ENCODE results near the gene COMMD8.

The COMMD8 gene

DNA sequence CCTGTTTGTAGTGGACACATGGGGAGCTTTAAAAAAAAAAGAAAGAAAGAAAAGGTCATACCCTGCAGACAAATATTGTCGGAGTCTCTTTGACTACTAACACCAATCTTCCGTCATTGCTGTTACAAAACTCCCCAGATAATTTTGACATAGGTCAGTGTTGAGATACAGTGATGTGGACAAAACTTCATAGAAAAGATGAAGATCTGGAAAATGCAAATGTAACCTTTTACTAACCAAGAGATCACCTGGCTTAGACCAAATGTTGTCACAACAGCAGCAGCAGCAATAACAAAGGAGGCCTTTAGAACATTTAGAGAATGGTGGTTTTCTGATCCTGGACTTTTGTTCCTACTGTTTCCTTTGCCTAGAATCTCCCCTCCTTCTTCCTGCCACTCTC is 8.1 kb upstream of the COMMD8 start:
- no peak for DNase-seq (ENCODE audit: low spot score)

DNA sequence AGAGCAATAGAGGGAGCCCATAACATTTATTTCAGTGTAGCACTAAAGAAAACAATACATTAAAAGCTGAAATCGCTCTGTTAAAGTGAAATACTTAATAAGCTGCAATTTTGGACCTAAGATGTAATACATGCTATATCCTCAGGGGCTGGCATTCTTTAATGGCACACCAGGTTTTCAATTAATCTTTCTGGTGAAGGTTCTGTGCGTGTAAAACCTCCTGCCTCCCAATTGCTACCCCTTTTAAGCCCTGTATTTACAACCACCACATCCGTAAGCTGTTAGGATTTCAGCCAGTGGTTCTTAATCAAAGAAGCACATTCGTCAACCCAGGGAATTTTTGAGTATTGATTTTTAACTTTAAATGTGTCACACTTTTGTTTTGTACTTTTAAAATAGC is 7.6 kb upstream of the COMMD8 start:
- DNase-seq (ENCODE audit: low spot score) = no peak

DNA sequence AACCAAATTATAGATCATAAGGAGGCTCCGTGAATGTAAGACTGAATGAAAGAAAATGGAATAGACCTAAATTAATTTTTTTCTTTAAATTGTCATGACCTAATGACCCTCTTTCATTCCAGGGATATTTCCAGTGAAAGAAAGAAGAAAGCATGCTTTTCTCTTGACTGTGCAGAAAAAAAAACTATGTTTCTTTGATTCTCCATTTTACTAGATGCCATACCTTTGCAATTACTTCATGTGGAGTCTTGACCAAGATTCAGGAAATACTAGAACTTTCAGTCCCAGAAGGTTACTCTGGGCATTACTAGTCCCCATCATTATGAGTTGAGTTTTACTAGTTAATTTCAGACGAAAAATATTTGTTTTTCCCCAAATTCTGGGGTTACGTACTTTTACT is 6.4 kb upstream of the COMMD8 start:
- peak; percentile 40 for DNase-seq (ENCODE audit: low spot score)

DNA sequence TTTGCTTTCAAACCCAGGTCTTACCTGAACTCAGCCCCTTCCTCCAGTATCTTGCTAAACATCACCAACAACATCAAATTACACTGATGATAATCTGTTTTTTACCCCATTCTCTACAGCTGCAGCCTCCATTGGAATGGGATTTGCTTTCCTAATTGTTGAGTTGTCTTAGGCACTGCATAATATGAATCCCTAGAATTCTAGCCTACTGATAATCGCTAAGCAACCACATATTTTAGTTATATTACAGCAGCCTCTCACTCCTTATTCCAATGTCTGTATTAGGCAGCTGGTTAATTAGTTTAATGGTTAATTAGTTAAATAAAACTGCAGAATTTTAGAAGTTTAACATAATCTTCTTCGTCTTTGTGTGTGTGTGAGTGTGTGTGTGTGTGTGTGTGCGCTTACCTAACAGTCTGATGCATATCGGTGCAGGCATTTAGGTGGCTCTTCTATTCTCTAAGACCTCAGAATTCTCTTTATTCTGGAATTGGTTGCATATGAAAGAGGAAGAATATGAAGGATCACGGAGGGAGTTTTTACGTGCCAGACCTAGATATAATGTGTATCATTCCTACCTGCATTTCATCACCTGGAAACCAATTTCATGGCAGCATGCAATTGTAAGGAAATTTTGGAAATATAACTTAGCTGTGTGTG is 5.3 kb upstream of the COMMD8 start:
- no peak for DNase-seq (ENCODE audit: low spot score)

DNA sequence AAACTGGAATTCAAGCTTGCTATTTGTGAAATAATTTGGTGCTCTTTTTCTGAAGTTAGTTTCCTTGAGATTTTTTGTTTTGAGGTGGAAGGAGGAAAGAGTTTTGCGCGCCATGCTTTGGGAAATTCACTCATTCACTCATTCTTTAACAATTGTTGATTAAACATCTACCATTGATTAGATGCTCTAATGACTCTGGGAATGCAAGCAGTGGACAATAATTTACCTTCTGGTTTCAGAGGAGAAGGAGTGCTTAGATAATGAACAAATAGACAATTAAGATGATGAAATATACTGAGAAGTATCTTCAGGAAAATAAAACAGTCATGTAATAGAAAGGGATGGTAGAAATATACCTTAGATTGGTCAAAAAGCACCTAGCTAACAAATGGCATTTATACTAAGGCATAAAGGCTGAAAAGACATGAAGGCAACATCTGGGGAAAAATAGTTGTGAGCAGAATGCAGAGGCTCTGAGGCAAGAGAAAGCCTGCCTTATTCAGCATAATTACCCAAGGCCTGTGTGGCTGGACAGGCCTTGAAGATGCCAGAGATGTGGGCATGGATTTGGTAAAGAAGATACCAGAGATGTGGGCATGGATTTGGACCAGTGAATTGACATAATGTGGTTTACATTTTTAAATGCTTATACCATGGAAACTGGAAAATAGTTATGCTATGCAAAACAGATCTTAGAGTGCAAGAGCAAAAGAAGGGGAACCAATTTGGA is 2.7 kb upstream of the COMMD8 start:
- peak; percentile 77 for DNase-seq (ENCODE audit: low spot score)

DNA sequence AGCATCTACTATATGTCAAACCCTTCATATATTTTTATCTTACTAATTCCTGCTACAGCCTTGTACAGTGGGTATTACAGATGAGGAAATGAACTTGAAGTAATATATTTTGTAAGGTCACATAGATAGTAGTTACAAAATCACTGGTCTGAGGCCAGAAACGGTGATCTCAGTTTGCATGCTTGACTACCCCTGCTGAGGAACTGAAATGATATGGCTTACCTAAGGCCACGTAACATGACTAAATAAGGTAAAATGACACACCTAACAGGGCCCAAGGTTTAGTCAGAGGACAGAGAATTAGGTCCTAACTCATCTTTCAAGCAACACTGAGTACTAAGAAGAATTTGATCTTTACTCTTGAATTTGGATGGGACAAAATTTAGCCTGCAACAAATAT is 1.5 kb upstream of the COMMD8 start:
- DNase-seq (ENCODE audit: low spot score) = peak; percentile 92

DNA sequence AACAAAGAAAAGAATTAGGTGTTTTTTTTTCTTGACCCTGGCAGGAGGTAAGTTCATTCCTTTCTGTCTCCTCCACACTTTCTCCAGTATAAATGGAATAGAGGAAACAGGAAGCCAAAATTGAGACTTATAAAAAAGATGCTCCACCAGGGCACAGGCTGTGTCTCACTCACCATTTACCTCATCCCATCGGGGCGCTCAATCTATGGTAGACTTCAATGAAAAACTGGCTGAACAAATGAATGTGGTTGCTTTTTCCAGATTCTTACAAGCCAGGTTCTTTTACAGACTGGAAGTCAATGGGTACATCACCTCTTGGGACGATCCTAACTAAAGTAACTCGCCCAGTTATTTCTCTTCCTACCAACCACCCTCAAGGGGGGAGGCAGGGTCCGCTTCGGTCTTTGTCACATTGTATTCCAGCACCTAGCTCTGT is 685 bp downstream of the COMMD8 start:
- no peak for DNase-seq (ENCODE audit: low spot score)

DNA sequence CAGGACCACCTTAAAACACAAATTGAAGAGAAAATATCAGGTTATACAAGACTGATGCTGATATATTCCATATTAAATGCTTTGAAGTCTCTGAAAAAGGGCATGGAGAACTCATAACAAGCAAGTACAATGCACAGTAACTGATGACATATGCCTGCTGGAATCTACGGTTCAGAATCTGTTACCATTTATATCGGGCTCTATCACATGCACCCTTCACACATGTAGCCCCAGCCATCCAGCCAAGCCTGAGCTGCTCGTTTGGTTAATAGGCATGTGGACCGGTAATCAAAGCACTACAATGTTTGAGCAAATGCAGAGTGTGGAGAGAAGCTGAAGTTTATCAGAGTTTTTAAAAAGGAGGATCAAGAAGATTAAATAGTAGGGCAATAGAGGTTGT is 11.8 kb downstream of the COMMD8 start:
- DNase-seq (ENCODE audit: low spot score) = no peak

DNA sequence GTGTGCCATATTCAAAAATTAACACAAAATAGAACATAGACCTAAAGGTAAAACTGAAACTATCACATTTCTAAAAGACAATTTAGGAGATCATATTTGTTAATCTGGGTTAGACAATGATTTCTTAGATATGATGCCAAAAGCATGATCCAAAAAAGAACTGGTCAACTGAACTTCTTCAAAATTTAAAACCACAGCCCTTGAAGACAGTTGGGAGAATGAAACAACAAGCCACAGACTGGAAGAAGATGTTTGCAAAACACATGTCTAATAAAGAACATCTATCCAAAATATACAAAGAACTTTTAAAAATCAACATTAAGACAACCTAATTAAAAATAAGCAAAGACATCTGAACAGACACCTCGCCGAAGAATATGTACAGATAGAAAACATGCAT is 19.5 kb downstream of the COMMD8 start:
- DNase-seq (ENCODE audit: low spot score) = no peak

DNA sequence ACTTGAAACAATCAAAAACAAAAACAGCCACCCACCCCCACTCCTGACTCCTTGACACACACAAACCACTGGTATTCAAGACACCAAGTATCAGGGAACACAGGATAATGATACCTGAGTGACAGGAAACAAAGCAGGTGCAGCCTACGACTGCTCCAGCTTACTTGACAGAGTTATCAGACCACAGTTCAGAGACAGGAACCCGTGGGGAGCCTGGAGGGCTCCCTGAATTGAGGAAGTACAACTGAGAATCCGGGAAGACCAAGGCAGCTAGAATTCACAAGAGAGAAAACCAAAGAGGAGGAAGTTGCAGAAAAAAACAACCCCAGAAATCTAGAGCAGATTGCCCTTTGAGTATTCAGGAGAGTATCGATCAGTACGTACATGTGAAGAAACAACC is 20.5 kb downstream of the COMMD8 start:
- no peak for DNase-seq (ENCODE audit: low spot score)

DNA sequence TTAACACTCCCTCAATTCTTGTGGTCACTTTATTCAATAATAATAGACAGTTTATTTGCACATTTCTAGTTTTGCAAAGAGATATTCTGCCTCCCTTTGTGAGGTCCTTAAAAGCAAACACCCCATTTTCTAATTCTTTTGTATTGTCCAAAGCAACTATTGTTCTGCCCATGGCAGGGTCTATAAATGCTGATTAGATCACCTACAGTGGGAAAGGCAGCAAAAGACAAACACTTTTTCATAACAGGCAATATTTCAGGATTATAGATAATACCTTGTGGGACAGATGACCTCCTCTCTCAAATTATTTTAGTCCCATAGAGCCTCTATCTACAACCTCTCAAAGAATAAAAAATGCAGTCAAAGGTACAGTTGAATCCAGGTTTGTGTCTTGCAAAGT is 28.6 kb downstream of the COMMD8 start:
- no peak for DNase-seq (ENCODE audit: low spot score)

DNA sequence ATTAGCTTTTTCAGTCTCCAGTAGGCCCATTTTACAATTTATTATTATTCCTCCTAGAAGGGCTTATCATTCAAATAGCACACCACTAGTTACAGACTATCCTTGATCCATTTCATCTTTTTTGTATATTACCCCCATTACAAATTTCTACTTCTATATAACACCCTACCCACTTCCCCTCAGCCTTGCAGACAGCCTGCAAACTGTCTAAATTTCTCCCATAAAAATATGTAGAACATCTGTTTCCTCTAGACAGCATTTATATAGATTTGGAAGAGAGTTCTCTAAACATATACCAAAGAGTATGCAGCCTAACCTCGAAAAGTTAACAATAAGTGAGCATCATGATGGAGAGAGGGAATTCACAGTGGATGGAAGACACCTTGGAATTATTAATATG is 30.8 kb downstream of the COMMD8 start:
- no peak for DNase-seq (ENCODE audit: low spot score)

DNA sequence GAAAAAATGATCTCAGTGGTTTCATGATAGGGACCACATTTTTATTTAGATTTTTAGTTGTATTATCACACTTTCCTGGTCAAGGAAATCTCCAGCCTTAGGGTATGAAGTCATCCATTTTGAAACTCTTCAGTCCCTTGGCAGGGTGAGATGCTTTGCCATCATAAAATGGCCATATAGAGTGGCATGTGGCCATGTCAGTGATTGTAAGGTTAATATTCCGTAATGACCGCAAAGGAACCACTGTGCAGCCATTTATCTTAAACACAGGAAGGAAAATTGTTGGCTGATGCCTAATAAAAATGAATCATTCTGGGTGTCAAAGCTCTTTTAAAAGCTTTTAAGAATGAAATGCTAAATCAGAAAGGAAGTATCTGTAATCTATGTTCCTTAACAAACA is 35.6 kb downstream of the COMMD8 start:
- DNase-seq (ENCODE audit: low spot score) = no peak

DNA sequence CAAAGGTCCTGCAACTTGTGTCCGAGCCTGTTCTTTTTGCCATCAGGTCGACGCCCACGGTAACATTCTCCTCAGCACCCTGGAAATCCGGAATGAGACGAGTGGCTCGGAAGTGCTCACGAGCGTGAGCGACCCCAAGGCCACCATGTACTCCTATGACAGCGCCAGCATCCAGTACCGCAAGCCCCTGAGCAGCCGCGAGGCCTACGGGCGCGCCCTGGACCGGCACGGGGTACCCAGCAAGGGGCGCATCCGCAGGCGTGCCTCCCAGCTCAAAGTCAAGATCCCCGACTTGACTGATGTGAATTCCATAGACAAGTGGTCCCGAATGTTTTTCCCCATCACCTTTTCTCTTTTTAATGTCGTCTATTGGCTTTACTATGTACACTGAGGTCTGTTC is 37.9 kb downstream of the COMMD8 start:
- DNase-seq (ENCODE audit: low spot score) = no peak

DNA sequence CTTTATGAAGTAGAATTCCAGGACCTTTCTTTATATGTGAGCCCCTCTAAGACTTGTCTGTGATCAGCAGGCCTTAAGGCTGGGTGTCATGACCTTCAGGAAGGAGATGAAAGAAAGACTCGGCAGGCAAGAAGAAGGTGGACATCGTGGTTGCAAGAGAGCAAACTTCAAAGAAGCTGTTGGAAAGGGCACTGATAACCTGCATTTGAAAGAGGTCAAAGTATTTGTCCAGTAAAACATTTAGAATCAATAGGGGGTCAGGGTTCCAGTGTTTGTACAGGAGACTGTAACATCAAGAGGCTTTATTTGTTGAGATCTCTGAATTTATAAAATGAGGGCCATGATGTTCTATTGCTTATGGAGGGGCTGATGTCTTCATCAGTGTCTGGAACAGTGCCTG is 44.2 kb downstream of the COMMD8 start:
- no peak for DNase-seq (ENCODE audit: low spot score)

DNA sequence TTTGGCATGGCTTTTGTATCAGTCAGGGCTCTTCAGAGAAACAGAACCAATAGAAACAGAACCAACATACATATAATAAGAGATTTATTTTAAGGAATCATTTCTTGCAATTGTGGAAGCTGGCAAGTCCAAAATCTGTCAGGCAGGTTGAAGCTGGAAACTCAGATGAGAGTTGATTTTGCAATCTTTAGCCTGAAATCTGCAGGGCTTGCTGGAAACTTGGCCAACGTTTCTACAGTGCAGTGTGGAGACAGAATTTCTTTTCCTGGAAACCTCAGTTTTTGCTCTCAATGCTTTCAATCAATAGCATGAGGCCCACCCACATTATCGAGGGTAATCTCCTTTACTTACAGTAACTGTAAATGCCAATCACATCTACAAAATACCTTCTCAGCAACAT is 45.4 kb downstream of the COMMD8 start:
- DNase-seq (ENCODE audit: low spot score) = no peak

DNA sequence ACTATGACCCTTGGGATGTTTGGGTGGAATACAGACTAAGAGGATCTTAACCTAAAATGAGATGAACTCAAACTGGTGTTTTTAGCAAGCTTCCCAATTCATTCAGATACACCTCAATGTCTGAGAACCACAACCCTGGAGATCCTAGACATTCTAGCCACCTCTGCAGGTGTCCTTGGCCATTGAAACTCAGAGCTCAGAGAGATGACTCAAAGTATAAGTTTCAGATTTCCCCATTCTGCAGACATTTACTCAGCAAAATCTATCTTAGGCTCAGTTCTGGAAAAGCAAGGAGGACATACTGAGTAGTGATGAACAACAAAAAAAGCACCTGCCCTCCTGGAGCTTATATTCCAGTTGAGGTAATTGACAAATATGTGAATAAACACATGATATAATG is 47.8 kb downstream of the COMMD8 start:
- DNase-seq (ENCODE audit: low spot score) = no peak

DNA sequence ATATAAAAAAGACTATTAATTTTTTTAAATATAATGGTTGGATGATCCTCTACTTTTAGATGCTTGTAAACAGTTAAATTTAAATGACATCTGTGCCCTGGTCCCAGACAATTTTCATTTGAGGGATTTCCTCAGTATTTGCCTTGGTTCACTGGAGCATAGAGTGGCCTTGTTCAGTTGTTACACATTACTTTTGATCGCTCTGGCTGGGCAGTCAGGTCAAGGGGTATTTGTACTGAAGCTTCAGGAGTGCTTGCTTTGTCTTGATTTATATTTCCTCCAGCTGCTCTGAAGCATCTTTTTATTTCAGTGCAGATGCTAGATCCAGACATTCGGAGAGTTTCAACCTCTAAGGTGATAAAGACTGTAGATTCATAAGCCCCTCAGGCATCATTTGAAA is 50.0 kb downstream of the COMMD8 start:
- peak; percentile 70 for DNase-seq (ENCODE audit: low spot score)

DNA sequence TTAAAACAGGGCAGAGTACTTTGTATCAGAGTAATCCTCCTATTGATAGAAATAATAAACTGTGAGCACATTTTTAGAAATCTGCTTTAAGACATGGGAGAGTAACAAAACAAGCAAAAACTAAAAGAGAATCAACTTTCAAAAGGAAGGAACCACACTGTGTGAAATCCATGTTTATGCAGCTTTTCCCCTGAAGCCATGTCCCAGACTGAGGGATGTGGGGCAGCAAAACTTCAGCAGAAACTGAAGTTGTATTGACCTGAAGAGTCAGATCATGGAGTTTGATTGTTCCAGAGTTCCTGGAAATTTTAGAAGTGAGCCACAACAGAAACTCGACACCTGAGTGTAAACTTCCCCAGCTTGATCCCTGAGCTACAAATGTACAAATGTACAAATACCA is 53.2 kb downstream of the COMMD8 start:
- DNase-seq (ENCODE audit: low spot score) = no peak

DNA sequence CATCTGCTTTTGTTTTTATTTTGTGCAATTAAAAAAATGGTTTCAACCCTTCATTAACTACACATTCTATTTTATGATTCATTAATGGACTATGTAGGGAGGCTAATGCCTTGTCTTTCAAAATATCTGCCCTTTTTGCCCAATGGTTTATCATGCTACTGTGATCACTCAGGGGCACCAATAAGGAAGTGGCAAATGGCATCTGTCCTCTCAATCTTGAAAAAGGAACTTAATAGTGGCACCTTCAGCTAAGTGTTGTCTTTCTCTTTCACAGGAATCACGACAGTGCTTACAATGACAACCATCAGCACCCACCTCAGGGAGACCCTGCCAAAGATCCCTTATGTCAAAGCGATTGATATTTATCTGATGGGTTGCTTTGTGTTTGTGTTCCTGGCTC is 57.1 kb downstream of the COMMD8 start:
- DNase-seq (ENCODE audit: low spot score) = no peak

Data from kidney tubule cell (primary cell).